Liver (tissue), 9 donors: ENCODE results near the gene CEACAM21. TPM values are rescaled to one million over a fixed set of nuclear protein-coding genes. Genes with fewer than 3 reads are reported as not detected.

Experiments
- DNase-seq: peaks from one replicate; pipeline ENCODE4 v3.0.0-alpha.2; 2017; ENCODE audit warnings: low spot score
- H3K27ac ChIP-seq, 2 donors: one replicate each; pipeline ENCODE4 v1.7.0; 2013; ENCODE audit warnings: inconsistent platforms in 2 of 2, low read length in 2 of 2, control low read depth in 1 of 2, low read depth in 1 of 2, mild to moderate bottlenecking in 1 of 2
- H3K27me3 ChIP-seq, 4 donors: one replicate each; pipeline versions ENCODE4 v1.6.1 to v1.7.0; 2013; ENCODE audit warnings: low read length in 3 of 4, inconsistent platforms in 1 of 4, mild to moderate bottlenecking in 1 of 4, moderate library complexity in 1 of 4; ENCODE audit not compliant: control insufficient read depth in 4 of 4, insufficient read depth in 4 of 4
- H3K36me3 ChIP-seq, 4 donors: one replicate each; pipeline versions ENCODE4 v1.6.1 to v1.7.0; 2013; ENCODE audit warnings: low read length in 3 of 4, mild to moderate bottlenecking in 3 of 4, low read depth in 1 of 4, moderate library complexity in 1 of 4; ENCODE audit not compliant: control insufficient read depth in 4 of 4, insufficient read depth in 3 of 4
- H3K4me1 ChIP-seq, 4 donors: one replicate each; pipeline versions ENCODE4 v1.6.1 to v1.7.0; 2013; ENCODE audit warnings: low read length in 3 of 4, mild to moderate bottlenecking in 3 of 4, moderate library complexity in 1 of 4; ENCODE audit not compliant: control insufficient read depth in 4 of 4, insufficient read depth in 4 of 4
- H3K4me3 ChIP-seq, 3 donors: one replicate each; pipeline versions ENCODE4 v1.6.1 to v1.7.0; 2013; ENCODE audit warnings: low read length in 3 of 3, control low read depth in 1 of 3, low read depth in 1 of 3, mild to moderate bottlenecking in 1 of 3
- H3K9ac ChIP-seq, 2 donors: one replicate each; pipeline ENCODE4 v1.7.0; 2013; ENCODE audit warnings: low read length in 2 of 2, mild to moderate bottlenecking in 2 of 2, moderate library complexity in 2 of 2, control low read depth in 1 of 2, low read depth in 1 of 2
- H3K9me3 ChIP-seq, 4 donors: one replicate each; pipeline versions ENCODE4 v1.6.1 to v1.7.0; 2013; ENCODE audit warnings: low read length in 3 of 4; ENCODE audit not compliant: control insufficient read depth in 4 of 4
- ATF3 ChIP-seq: IDR thresholded peaks from 2 replicates; pipeline ENCODE4 v1.6.1; 2016; ENCODE audit warnings: antibody characterized with exemption
- CTCF ChIP-seq: fragments of 150-350 bp; IDR thresholded peaks from 2 replicates; pipeline ENCODE4 v1.5.1; 2017; ENCODE audit warnings: improper control_type of control experiment, low read depth, low read length; ENCODE audit not compliant: missing input control
- EGR1 ChIP-seq, 2 donors: IDR thresholded peaks; 2 replicates each; pipeline ENCODE4 v1.6.1; 2016 to 2018; ENCODE audit warnings: antibody characterized with exemption in 2 of 2, low read depth in 2 of 2
- FOXA1 ChIP-seq: IDR thresholded peaks from 2 replicates; pipeline ENCODE4 v1.6.1; 2016; ENCODE audit warnings: antibody characterized with exemption
- FOXA2 ChIP-seq: IDR thresholded peaks from 2 replicates; pipeline ENCODE4 v1.6.1; 2016; ENCODE audit warnings: antibody characterized with exemption
- GABPA ChIP-seq, 2 donors: IDR thresholded peaks in 1 of 2; conservative IDR thresholded peaks in 1 of 2; 2 replicates each; pipeline ENCODE4 v1.6.1; 2016; ENCODE audit warnings: antibody characterized with exemption in 2 of 2, mild to moderate bottlenecking in 1 of 2, moderate library complexity in 1 of 2
- HNF4A ChIP-seq, 2 donors: conservative IDR thresholded peaks; 2 replicates each; pipeline ENCODE4 v1.6.1; 2016; ENCODE audit warnings: antibody characterized with exemption in 2 of 2, mild to moderate bottlenecking in 2 of 2
- HNF4G ChIP-seq: IDR thresholded peaks from 2 replicates; pipeline ENCODE4 v1.6.1; 2016; ENCODE audit warnings: antibody characterized with exemption
- JUND ChIP-seq, 2 donors: IDR thresholded peaks; 2 replicates each; pipeline ENCODE4 v1.6.1; 2016; ENCODE audit warnings: antibody characterized with exemption in 2 of 2
- MAX ChIP-seq: IDR thresholded peaks from 2 replicates; pipeline ENCODE4 v1.6.1; 2016; ENCODE audit warnings: antibody characterized with exemption
- NR2F2 ChIP-seq: IDR thresholded peaks from 2 replicates; pipeline ENCODE4 v1.6.1; 2016; ENCODE audit warnings: antibody characterized with exemption
- RAD21 ChIP-seq, 2 donors: IDR thresholded peaks; 2 replicates each; pipeline ENCODE4 v1.6.1; 2016; ENCODE audit warnings: antibody characterized with exemption in 2 of 2, mild to moderate bottlenecking in 2 of 2
- REST ChIP-seq: IDR thresholded peaks from 2 replicates; pipeline ENCODE4 v1.6.1; 2016; ENCODE audit warnings: antibody characterized with exemption, mild to moderate bottlenecking
- RXRA ChIP-seq, 2 donors: IDR thresholded peaks; 2 replicates each; pipeline ENCODE4 v1.6.1; 2017 to 2018; ENCODE audit warnings: antibody characterized with exemption in 2 of 2, mild to moderate bottlenecking in 1 of 2
- SP1 ChIP-seq: IDR thresholded peaks from 2 replicates; pipeline ENCODE4 v1.6.1; 2018; ENCODE audit warnings: antibody characterized with exemption, mild to moderate bottlenecking
- TAF1 ChIP-seq: conservative IDR thresholded peaks from 2 replicates; pipeline ENCODE4 v1.6.1; 2016; ENCODE audit warnings: antibody characterized with exemption, mild to moderate bottlenecking
- YY1 ChIP-seq: IDR thresholded peaks from 2 replicates; pipeline ENCODE4 v1.6.1; 2016; ENCODE audit warnings: antibody characterized with exemption, mild to moderate bottlenecking
- ZBTB33 ChIP-seq: IDR thresholded peaks from 2 replicates; pipeline ENCODE4 v1.6.1; 2016; ENCODE audit warnings: antibody characterized with exemption
- WGBS: extraction: QIAGEN DNeasy Blood & Tissue Kit; methylation state at CpG from one replicate; pipeline ENCODE4 v1.1.7; 2013; 5-methylcytosine and 5-hydroxymethylcytosine counted together
- polyA plus RNA-seq, 2 donors: library from polyadenylated mRNA; stranded (reverse) in 1 of 2; unstranded in 1 of 2; fragments of 200-250 nt in 1 of 2; fragments of >200 nt in 1 of 2; fragmentation: Nextera tagmentation in 1 of 2; extraction: Ambion mirVana in 1 of 2; gene quantifications; one replicate each; pipeline versions ENCODE4 v1.2.1 to v1.2.3, GENCODE V29; 2013 to 2015
- total RNA-seq, 2 donors: library from RNA; depleted of rRNA; stranded (reverse); fragments of >200 nt; gene quantifications; one replicate each; pipeline ENCODE4 v1.2.3, GENCODE V29; 2014
- donor health status: healthy.
- donor health status: healthy.
- donor health status: healthy.
- donor health status: healthy.
- donor health status: healthy.

CEACAM21 gene
- total and polyA plus RNA-seq, 4 donors: 0.58 to 2.5 (median 1.8) TPM

- Histone ChIP-seq H3K4me3 (no peak overlapping the region), H3K27ac (no peak overlapping the region), H3K9ac (no peak overlapping the region), H3K9me3 (no peaks in the 10 kb centered on the region), H3K36me3 (no peaks in the 10 kb centered on the region), H3K27me3 (peaks cover 0 to 3% (median 1%) of the 10 kb centered on the region in 4 donors), H3K4me1 (peaks cover 0 to 4% (median 1%) of the 10 kb centered on the region in 4 donors)
- no peak for DNase-seq
- TF ChIP-seq ATF3 (no peak), CTCF (no peak), TAF1 (no peak), HNF4A (conservative IDR thresholded peaks at IDR 0.05) (no peak), NR2F2 (no peak), SP1 (no peak), ZBTB33 (no peak)
- WGBS: 50% methylated on average over 4 of the region's 4 CpGs
Measured at GRCh38 chr19:41548047-41548446, 27.9 kb upstream of the CEACAM21 start.

- Histone ChIP-seq H3K36me3 (no peaks in the 10 kb centered on the region), H3K4me1 (peaks cover 0 to 4% (median 1%) of the 10 kb centered on the region in 4 donors), H3K27me3 (peaks cover 0 to 3% (median 1%) of the 10 kb centered on the region in 4 donors), H3K27ac (peak overlapping the region; percentile 25 to 54), H3K4me3 (peak overlapping the region in 1 of 3 donors; percentile 38), H3K9ac (peak overlapping the region in 1 of 2 donors; percentile 71), H3K9me3 (no peaks in the 10 kb centered on the region)
- no peak for DNase-seq
- no peak for TF ChIP-seq MAX
- TF ChIP-seq ZBTB33: no peak
- peak; percentile 72 for TF ChIP-seq TAF1
- no peak for TF ChIP-seq RAD21 (IDR thresholded peaks at IDR 0.05)
- TF ChIP-seq REST: peak; percentile 39
- TF ChIP-seq CTCF: no peak
- TF ChIP-seq YY1: no peak
- TF ChIP-seq ATF3: no peak
- TF ChIP-seq JUND (IDR thresholded peaks at IDR 0.05): no peak
- no peak for TF ChIP-seq FOXA1
- no peak for TF ChIP-seq EGR1 (IDR thresholded peaks at IDR 0.05; ENCODE audit: low read depth in 2 of 2)
- TF ChIP-seq HNF4A (conservative IDR thresholded peaks at IDR 0.05): no peak
- TF ChIP-seq RXRA (IDR thresholded peaks at IDR 0.05): no peak
- peak; percentile 88 for TF ChIP-seq NR2F2
- no peak for TF ChIP-seq HNF4G
- TF ChIP-seq SP1: peak; percentile 41
- TF ChIP-seq FOXA2: no peak
- no peak for TF ChIP-seq GABPA (IDR thresholded peaks at IDR 0.05 in 1 of 2, conservative IDR thresholded peaks at IDR 0.05 in 1 of 2)
- WGBS: 24% methylated on average over 9 of the region's 9 CpGs
Measured at GRCh38 chr19:41548954-41549688, 26.8 kb upstream of the CEACAM21 start.
